GM12874 (cell line): ENCODE measurements around the gene CADM4.

ENCODE experiments used
- CTCF ChIP-seq: IDR thresholded peaks from 2 replicates; pipeline ENCODE4 v1.5.1; 2011; ENCODE audit warnings: low read depth, mild to moderate bottlenecking, control low read depth, low read length, moderate library complexity; ENCODE audit not compliant: insufficient read depth

Gene CADM4

GRCh38 chr19:43668406-43669109 lies 28.9 kb upstream of the CADM4 start:
- TF ChIP-seq CTCF = no peak

GRCh38 chr19:43667876-43668405 lies 28.3 kb upstream of the CADM4 start:
- TF ChIP-seq CTCF = no peak

- TF ChIP-seq CTCF = no peak
These were observed 27.7 kb upstream of the CADM4 start for GRCh38 chr19:43667126-43667875.

GRCh38 chr19:43664018-43664417 lies 24.4 kb upstream of the CADM4 start:
- TF ChIP-seq CTCF = no peak

- no peak for TF ChIP-seq CTCF
These were observed 22.8 kb upstream of the CADM4 start for GRCh38 chr19:43662487-43662886.

- no peak for TF ChIP-seq CTCF
These were observed 21.3 kb upstream of the CADM4 start for GRCh38 chr19:43660971-43661360.

GRCh38 chr19:43660301-43660970 lies 20.8 kb upstream of the CADM4 start:
- no peak for TF ChIP-seq CTCF
